ENCODE results near the gene KCNIP1. TPM values are rescaled to one million over a fixed set of nuclear protein-coding genes. Genes with fewer than 3 reads are reported as not detected.

KCNIP1 gene
- total RNA-seq, 1 donor, result not detected

DNA sequence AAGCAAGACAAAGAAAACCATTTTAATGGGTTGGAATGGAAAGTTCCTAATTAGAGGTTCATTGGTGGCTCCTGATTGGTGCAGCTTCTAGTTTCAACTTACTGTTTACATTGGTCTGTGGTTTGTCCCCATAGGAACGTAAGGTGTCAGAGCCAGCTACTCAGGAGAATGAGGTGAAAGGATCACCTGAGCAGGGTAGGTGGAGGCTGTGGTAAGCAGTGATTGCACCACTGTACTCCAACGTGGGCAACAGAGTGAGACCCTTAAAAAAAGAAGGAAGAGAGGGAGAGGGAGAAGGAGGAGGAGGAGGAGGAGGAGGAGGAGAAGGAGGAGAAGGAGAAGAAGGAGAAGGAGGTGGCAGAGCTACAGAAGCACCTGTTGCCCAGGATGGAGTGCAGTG lies 30.4 kb downstream of the KCNIP1 start:
- no peaks in the 10 kb centered on the region for H3K4me1 ChIP-seq (ENCODE audit: insufficient read depth, low read length)
- H2AFZ ChIP-seq (ENCODE audit: low read length), result no peak overlapping the region
- no peaks in the 10 kb centered on the region for H3K79me2 ChIP-seq (ENCODE audit: insufficient read depth, low read length)
- no peak overlapping the region for H3K4me2 ChIP-seq (ENCODE audit: insufficient read depth, low read length)
- no peaks in the 10 kb centered on the region for H4K20me1 ChIP-seq (ENCODE audit: insufficient read depth, low read length)
- TF ChIP-seq, protein P1, sequence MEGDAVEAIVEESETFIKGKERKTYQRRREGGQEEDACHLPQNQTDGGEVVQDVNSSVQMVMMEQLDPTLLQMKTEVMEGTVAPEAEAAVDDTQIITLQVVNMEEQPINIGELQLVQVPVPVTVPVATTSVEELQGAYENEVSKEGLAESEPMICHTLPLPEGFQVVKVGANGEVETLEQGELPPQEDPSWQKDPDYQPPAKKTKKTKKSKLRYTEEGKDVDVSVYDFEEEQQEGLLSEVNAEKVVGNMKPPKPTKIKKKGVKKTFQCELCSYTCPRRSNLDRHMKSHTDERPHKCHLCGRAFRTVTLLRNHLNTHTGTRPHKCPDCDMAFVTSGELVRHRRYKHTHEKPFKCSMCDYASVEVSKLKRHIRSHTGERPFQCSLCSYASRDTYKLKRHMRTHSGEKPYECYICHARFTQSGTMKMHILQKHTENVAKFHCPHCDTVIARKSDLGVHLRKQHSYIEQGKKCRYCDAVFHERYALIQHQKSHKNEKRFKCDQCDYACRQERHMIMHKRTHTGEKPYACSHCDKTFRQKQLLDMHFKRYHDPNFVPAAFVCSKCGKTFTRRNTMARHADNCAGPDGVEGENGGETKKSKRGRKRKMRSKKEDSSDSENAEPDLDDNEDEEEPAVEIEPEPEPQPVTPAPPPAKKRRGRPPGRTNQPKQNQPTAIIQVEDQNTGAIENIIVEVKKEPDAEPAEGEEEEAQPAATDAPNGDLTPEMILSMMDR (IDR thresholded peaks at IDR 0.05; ENCODE audit: extremely low read depth, low read depth, low read length), result no peak
- no peak for DNase-seq (ENCODE audit: insufficient read length, low spot score, missing footprints)
- H3K27me3 ChIP-seq (ENCODE audit: insufficient read depth, low read length), result peaks cover 18% of the 10 kb centered on the region
- H3K9me3 ChIP-seq (ENCODE audit: low read depth, low read length), result no peaks in the 10 kb centered on the region
- no peaks in the 10 kb centered on the region for H3K36me3 ChIP-seq (ENCODE audit: insufficient read depth, low read length)
- H3K4me3 ChIP-seq (ENCODE audit: insufficient read depth, low read length), result no peak overlapping the region
- no peak overlapping the region for H3K27ac ChIP-seq (ENCODE audit: low read depth, low read length)

DNA sequence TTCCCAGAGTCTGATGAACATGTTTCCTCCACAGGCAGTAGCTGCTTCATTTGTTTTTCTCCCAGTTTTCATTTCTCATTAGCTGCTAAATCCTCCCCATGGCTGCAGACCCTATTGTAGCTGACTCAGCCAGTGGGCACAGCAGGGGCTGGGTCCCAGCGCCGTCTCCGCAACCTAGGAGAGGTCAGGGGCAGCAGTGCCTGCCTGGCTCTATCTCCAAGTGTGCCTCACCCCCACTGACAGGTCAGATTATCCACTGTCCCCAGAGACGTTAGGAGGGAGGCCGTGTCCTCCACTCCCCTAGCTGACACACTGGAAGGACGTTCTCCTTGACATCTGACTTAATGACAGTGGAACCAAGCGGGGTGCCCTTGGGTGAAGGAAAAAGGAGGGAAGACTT lies 31.1 kb downstream of the KCNIP1 start:
- Histone ChIP-seq H3K4me2 (ENCODE audit: insufficient read depth, low read length) (no peak overlapping the region), H3K9me3 (ENCODE audit: low read depth, low read length) (no peaks in the 10 kb centered on the region), H3K27ac (ENCODE audit: low read depth, low read length) (no peak overlapping the region), H3K36me3 (ENCODE audit: insufficient read depth, low read length) (no peaks in the 10 kb centered on the region), H2AFZ (ENCODE audit: low read length) (no peak overlapping the region), H3K79me2 (ENCODE audit: insufficient read depth, low read length) (no peaks in the 10 kb centered on the region), H3K27me3 (ENCODE audit: insufficient read depth, low read length) (peaks cover 18% of the 10 kb centered on the region), H3K4me1 (ENCODE audit: insufficient read depth, low read length) (no peaks in the 10 kb centered on the region), H4K20me1 (ENCODE audit: insufficient read depth, low read length) (no peaks in the 10 kb centered on the region), H3K4me3 (ENCODE audit: insufficient read depth, low read length) (no peak overlapping the region)
- TF ChIP-seq, protein P1 (IDR thresholded peaks at IDR 0.05; ENCODE audit: extremely low read depth, low read depth, low read length), result no peak
- DNase-seq (ENCODE audit: insufficient read length, low spot score, missing footprints), result no peak

DNA sequence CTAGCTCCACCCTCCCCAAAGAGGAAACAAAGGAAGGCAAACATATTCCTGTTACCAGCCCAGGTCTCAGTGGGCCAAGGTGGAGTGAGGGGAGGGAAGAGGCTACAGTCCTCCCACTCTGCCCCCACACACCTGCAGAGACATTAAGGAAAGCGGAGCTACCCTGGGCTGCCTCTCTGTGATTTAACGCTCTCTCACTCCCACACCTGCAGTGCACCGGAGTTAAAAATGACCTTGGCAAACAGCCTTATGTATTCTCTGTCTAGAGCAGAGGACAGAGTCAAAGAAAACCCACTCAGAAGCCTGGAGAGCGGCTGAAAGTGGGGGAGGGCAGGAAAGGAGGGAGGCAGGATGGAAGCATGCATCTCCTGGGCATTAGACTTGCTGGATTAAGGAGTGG lies 32.7 kb downstream of the KCNIP1 start:
- Histone ChIP-seq H3K4me3 (ENCODE audit: insufficient read depth, low read length) (no peak overlapping the region), H3K79me2 (ENCODE audit: insufficient read depth, low read length) (no peaks in the 10 kb centered on the region), H4K20me1 (ENCODE audit: insufficient read depth, low read length) (no peaks in the 10 kb centered on the region), H3K27me3 (ENCODE audit: insufficient read depth, low read length) (peaks cover 18% of the 10 kb centered on the region), H2AFZ (ENCODE audit: low read length) (no peak overlapping the region), H3K9me3 (ENCODE audit: low read depth, low read length) (no peaks in the 10 kb centered on the region), H3K4me1 (ENCODE audit: insufficient read depth, low read length) (no peaks in the 10 kb centered on the region), H3K27ac (ENCODE audit: low read depth, low read length) (no peak overlapping the region), H3K36me3 (ENCODE audit: insufficient read depth, low read length) (no peaks in the 10 kb centered on the region), H3K4me2 (ENCODE audit: insufficient read depth, low read length) (no peak overlapping the region)
- TF ChIP-seq, protein P1 (IDR thresholded peaks at IDR 0.05; ENCODE audit: extremely low read depth, low read depth, low read length), result no peak
- DNase-seq (ENCODE audit: insufficient read length, low spot score, missing footprints), result no peak

DNA sequence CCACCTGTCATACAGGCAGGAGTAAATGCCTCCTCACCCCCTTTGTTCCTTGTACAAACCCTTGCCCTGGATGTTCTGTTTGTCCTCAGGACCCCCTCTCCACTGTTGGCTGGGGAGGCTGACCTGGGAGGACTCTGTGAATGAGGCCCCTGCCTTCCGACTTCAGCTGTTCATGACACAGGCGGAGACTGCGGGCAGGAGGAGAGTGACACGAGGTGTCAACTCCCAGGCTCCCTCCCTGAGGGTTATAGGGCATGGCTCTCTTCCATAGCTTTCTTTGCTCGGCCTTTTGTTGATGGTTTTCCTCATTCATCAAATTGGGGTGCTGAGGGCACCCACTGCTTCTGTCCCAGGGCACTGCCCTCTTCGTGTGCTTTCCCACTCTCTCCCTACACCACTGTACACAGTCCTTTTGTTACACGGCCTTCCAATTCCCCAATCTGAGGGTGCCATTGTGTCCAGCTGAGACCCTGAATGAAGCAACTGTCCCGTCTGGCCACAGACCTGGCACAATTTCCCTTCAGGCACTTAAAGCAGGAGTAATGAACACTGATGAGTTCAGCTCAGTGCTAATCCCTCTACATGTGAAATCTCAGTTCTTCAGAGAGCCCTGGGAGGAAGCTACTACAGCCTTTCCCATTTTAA lies 33.8 kb downstream of the KCNIP1 start:
- no peaks in the 10 kb centered on the region for H3K36me3 ChIP-seq (ENCODE audit: insufficient read depth, low read length)
- H3K4me3 ChIP-seq (ENCODE audit: insufficient read depth, low read length), result no peak overlapping the region
- DNase-seq (ENCODE audit: insufficient read length, low spot score, missing footprints), result no peak
- TF ChIP-seq, protein P1 (IDR thresholded peaks at IDR 0.05; ENCODE audit: extremely low read depth, low read depth, low read length), result no peak
- no peak overlapping the region for H2AFZ ChIP-seq (ENCODE audit: low read length)
- no peaks in the 10 kb centered on the region for H4K20me1 ChIP-seq (ENCODE audit: insufficient read depth, low read length)
- no peaks in the 10 kb centered on the region for H3K4me1 ChIP-seq (ENCODE audit: insufficient read depth, low read length)
- H3K9me3 ChIP-seq (ENCODE audit: low read depth, low read length), result no peaks in the 10 kb centered on the region
- no peak overlapping the region for H3K4me2 ChIP-seq (ENCODE audit: insufficient read depth, low read length)
- H3K79me2 ChIP-seq (ENCODE audit: insufficient read depth, low read length), result no peaks in the 10 kb centered on the region
- H3K27me3 ChIP-seq (ENCODE audit: insufficient read depth, low read length), result peaks cover 12% of the 10 kb centered on the region
- no peak overlapping the region for H3K27ac ChIP-seq (ENCODE audit: low read depth, low read length)

All from osteoblast (primary cell).